ENCODE data around the gene EFCAB5.
"Not testable (repeated sequence)": the region's sequence is repeated elsewhere in the genome, so short reads cannot be mapped to it uniquely, and the experiment has no call there.

DNA sequence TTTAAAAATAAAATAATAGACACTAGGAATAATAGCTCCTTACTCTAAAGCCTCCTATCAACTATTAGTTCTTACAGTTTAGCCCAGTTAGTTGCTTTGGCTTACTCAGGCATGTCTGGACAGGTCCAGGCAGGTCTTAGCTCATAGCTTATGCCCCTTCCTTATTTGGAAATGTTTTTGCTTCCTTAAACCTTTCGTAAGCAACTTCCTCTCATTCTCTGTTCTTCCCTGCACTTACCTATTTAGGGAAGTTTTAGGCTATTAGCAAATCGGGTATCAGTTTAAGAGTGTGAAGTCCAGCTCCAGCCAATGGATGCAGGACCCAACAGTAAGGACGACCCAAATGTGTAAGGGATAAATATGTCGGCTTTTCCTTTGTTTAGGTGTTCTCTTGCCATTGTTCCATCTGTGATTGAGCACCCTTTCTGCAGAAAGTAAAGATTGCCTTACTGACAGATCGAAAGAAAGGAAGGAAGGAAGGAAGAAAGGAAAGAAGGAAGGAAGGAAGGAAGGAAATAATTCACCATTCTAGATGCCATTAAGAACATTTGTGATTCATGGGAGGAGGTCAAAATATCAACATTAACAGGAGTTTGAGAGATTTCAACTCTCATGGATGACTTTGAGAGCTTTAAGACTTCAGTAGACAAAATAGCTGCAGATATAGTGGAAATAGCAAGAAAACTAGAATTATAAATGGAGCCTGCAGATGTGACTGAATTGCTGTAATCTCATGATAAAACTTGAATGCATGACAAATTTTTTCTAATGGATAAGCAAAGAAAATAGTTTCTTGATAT lies 99.5 kb downstream of the EFCAB5 start:
- TF ChIP-seq, protein P1, sequence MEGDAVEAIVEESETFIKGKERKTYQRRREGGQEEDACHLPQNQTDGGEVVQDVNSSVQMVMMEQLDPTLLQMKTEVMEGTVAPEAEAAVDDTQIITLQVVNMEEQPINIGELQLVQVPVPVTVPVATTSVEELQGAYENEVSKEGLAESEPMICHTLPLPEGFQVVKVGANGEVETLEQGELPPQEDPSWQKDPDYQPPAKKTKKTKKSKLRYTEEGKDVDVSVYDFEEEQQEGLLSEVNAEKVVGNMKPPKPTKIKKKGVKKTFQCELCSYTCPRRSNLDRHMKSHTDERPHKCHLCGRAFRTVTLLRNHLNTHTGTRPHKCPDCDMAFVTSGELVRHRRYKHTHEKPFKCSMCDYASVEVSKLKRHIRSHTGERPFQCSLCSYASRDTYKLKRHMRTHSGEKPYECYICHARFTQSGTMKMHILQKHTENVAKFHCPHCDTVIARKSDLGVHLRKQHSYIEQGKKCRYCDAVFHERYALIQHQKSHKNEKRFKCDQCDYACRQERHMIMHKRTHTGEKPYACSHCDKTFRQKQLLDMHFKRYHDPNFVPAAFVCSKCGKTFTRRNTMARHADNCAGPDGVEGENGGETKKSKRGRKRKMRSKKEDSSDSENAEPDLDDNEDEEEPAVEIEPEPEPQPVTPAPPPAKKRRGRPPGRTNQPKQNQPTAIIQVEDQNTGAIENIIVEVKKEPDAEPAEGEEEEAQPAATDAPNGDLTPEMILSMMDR (conservative IDR thresholded peaks at IDR 0.05; ENCODE audit: low read depth in 2 of 2): not testable (repeated sequence)
- TF ChIP-seq POLR2AphosphoS5 (IDR thresholded peaks at IDR 0.05; ENCODE audit: low read depth); EZH2phosphoT487 (IDR thresholded peaks at IDR 0.05; ENCODE audit: unreplicated experiment); JUNB (IDR thresholded peaks at IDR 0.05; ENCODE audit: unreplicated experiment); EZH2 (IDR thresholded peaks at IDR 0.05; ENCODE audit: low read depth, unreplicated experiment); NANOG (IDR thresholded peaks at IDR 0.05; ENCODE audit: borderline replicate concordance); STAT1 (IDR thresholded peaks at IDR 0.05; ENCODE audit: unreplicated experiment); ZNF114 (CRISPR knock-in tag; IDR thresholded peaks at IDR 0.05); CREB1 (CRISPR knock-in tag; IDR thresholded peaks at IDR 0.05; ENCODE audit: low read depth); ZNF331 (CRISPR knock-in tag; IDR thresholded peaks at IDR 0.05; ENCODE audit: low read depth): not testable (repeated sequence)
- TF ChIP-seq, protein P2, sequence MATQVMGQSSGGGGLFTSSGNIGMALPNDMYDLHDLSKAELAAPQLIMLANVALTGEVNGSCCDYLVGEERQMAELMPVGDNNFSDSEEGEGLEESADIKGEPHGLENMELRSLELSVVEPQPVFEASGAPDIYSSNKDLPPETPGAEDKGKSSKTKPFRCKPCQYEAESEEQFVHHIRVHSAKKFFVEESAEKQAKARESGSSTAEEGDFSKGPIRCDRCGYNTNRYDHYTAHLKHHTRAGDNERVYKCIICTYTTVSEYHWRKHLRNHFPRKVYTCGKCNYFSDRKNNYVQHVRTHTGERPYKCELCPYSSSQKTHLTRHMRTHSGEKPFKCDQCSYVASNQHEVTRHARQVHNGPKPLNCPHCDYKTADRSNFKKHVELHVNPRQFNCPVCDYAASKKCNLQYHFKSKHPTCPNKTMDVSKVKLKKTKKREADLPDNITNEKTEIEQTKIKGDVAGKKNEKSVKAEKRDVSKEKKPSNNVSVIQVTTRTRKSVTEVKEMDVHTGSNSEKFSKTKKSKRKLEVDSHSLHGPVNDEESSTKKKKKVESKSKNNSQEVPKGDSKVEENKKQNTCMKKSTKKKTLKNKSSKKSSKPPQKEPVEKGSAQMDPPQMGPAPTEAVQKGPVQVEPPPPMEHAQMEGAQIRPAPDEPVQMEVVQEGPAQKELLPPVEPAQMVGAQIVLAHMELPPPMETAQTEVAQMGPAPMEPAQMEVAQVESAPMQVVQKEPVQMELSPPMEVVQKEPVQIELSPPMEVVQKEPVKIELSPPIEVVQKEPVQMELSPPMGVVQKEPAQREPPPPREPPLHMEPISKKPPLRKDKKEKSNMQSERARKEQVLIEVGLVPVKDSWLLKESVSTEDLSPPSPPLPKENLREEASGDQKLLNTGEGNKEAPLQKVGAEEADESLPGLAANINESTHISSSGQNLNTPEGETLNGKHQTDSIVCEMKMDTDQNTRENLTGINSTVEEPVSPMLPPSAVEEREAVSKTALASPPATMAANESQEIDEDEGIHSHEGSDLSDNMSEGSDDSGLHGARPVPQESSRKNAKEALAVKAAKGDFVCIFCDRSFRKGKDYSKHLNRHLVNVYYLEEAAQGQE (IDR thresholded peaks at IDR 0.05; ENCODE audit: unreplicated experiment): not testable (repeated sequence)
- TF ChIP-seq, protein P3, sequence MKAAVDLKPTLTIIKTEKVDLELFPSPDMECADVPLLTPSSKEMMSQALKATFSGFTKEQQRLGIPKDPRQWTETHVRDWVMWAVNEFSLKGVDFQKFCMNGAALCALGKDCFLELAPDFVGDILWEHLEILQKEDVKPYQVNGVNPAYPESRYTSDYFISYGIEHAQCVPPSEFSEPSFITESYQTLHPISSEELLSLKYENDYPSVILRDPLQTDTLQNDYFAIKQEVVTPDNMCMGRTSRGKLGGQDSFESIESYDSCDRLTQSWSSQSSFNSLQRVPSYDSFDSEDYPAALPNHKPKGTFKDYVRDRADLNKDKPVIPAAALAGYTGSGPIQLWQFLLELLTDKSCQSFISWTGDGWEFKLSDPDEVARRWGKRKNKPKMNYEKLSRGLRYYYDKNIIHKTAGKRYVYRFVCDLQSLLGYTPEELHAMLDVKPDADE (IDR thresholded peaks at IDR 0.05): not testable (repeated sequence)
- TF ChIP-seq, protein P4, sequence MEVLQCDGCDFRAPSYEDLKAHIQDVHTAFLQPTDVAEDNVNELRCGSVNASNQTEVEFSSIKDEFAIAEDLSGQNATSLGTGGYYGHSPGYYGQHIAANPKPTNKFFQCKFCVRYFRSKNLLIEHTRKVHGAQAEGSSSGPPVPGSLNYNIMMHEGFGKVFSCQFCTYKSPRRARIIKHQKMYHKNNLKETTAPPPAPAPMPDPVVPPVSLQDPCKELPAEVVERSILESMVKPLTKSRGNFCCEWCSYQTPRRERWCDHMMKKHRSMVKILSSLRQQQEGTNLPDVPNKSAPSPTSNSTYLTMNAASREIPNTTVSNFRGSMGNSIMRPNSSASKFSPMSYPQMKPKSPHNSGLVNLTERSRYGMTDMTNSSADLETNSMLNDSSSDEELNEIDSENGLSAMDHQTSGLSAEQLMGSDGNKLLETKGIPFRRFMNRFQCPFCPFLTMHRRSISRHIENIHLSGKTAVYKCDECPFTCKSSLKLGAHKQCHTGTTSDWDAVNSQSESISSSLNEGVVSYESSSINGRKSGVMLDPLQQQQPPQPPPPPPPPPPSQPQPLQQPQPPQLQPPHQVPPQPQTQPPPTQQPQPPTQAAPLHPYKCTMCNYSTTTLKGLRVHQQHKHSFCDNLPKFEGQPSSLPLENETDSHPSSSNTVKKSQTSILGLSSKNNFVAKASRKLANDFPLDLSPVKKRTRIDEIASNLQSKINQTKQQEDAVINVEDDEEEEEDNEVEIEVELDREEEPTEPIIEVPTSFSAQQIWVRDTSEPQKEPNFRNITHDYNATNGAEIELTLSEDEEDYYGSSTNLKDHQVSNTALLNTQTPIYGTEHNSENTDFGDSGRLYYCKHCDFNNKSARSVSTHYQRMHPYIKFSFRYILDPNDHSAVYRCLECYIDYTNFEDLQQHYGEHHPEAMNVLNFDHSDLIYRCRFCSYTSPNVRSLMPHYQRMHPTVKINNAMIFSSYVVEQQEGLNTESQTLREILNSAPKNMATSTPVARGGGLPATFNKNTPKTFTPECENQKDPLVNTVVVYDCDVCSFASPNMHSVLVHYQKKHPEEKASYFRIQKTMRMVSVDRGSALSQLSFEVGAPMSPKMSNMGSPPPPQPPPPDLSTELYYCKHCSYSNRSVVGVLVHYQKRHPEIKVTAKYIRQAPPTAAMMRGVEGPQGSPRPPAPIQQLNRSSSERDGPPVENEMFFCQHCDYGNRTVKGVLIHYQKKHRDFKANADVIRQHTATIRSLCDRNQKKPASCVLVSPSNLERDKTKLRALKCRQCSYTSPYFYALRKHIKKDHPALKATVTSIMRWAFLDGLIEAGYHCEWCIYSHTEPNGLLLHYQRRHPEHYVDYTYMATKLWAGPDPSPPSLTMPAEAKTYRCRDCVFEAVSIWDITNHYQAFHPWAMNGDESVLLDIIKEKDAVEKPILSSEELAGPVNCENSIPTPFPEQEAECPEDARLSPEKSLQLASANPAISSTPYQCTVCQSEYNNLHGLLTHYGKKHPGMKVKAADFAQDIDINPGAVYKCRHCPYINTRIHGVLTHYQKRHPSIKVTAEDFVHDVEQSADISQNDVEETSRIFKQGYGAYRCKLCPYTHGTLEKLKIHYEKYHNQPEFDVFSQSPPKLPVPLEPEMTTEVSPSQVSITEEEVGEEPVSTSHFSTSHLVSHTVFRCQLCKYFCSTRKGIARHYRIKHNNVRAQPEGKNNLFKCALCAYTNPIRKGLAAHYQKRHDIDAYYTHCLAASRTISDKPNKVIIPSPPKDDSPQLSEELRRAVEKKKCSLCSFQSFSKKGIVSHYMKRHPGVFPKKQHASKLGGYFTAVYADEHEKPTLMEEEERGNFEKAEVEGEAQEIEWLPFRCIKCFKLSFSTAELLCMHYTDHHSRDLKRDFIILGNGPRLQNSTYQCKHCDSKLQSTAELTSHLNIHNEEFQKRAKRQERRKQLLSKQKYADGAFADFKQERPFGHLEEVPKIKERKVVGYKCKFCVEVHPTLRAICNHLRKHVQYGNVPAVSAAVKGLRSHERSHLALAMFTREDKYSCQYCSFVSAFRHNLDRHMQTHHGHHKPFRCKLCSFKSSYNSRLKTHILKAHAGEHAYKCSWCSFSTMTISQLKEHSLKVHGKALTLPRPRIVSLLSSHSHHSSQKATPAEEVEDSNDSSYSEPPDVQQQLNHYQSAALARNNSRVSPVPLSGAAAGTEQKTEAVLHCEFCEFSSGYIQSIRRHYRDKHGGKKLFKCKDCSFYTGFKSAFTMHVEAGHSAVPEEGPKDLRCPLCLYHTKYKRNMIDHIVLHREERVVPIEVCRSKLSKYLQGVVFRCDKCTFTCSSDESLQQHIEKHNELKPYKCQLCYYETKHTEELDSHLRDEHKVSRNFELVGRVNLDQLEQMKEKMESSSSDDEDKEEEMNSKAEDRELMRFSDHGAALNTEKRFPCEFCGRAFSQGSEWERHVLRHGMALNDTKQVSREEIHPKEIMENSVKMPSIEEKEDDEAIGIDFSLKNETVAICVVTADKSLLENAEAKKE (CRISPR knock-in tag; IDR thresholded peaks at IDR 0.05): not testable (repeated sequence)

All from GM23338 (cell line).